ENCODE results near the gene ZNF548. TPM values are rescaled to one million over a fixed set of nuclear protein-coding genes. Genes with fewer than 3 reads are reported as not detected.

ZNF548 gene
- total and polyA plus RNA-seq, 8 donors = 2.6 to 48.5 (median 8.9) TPM

- intact Hi-C loops (cut with DNase I; ENCODE audit: low total_unique reads) = no loop called here
- no peak overlapping the region for H3K27ac ChIP-seq
- no peak for TF ChIP-seq CTCF (IDR thresholded peaks at IDR 0.05)
- TF ChIP-seq EP300 (IDR thresholded peaks at IDR 0.05) = no peak
- no peak for TF ChIP-seq POLR2A (IDR thresholded peaks at IDR 0.05)
- no peak for TF ChIP-seq POLR2AphosphoS5 (IDR thresholded peaks at IDR 0.05)
- H3K27me3 ChIP-seq = no peaks in the 10 kb centered on the region
- peaks cover 26 to 84% (median 75%) of the 10 kb centered on the region in 4 donors for H3K9me3 ChIP-seq
- no peak for DNase-seq
- H3K4me1 ChIP-seq = peaks cover 4 to 16% (median 10%) of the 10 kb centered on the region in 4 donors
- no peak overlapping the region for H3K4me3 ChIP-seq
- peaks cover 34 to 65% (median 49%) of the 10 kb centered on the region in 4 donors for H3K36me3 ChIP-seq
Measured at GRCh38 chr19:57359300-57359699, 30.4 kb upstream of the ZNF548 start.

GRCh38 chr19:57362419-57362818, 27.2 kb upstream of the ZNF548 start:
- intact Hi-C loops (cut with DNase I; ENCODE audit: low total_unique reads) = no loop called here
- WGBS, 5 donors = 65 to 79% (median 69%) methylated on average over 2 of the region's 2 CpGs

DNA sequence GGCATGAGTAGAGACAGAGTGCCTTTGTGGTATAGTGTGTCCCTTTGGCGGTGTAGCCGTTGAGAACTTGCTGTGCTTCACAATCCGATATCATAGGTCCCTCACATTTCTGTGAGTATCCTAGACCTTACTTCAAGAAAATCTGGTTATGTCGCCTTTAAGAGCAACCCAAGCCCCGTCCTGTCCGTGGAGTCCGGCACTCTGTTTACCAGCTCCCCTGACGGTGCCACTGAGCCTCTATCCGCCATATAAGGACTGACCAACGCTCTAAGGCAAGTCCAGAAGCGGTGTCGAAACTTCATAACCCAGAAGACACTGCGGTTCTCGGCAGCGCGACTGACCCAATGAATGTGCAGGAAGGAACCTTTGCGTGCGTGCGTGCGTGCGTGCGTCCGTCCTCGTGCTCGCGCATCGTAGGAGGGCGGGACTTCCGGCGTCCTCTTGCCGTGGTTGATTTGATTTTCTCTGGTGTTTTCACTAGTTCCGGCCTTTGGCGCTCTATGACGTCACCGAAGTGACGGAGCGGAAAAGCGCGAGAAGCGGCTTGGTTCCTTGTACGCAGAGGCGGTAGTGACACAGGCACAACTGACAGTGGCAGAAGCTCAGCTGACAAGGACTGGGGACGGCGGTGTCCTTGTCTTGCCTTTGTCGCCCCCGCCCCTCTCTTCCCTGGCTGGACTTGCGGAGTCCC, 26.5 kb upstream of the ZNF548 start, which contains the start of the genes TRAPPC2B and ZNF547:
Gene TRAPPC2B, plus strand, starts transcription at position 555 of the 691 bp plus-strand sequence. CDS start 1,283 bp downstream, outside the sequence.
Gene ZNF547, plus strand, starts transcription at position 555 of the 691 bp plus-strand sequence. CDS start 5,005 bp downstream, outside the sequence.
- Histone ChIP-seq H3K9me3 (peaks cover 10 to 70% (median 51%) of the 10 kb centered on the region in 4 donors), H3K4me3 (peak within 1 kb of the TSS; percentile 82 to 86 (median 83)), H3K27me3 (no peaks in the 10 kb centered on the region), H3K36me3 (peaks cover 0 to 37% (median 17%) of the 10 kb centered on the region in 4 donors), H3K27ac (peak within 1 kb of the TSS; percentile 92 to 98 (median 96)), H3K4me1 (peaks cover 4 to 20% (median 14%) of the 10 kb centered on the region in 4 donors)
- intact Hi-C loops (cut with DNase I; ENCODE audit: low total_unique reads) = no loop called here
- TF ChIP-seq POLR2AphosphoS5 (IDR thresholded peaks at IDR 0.05) = peak; percentile 85 to 97 (median 91)
- TF ChIP-seq CTCF (IDR thresholded peaks at IDR 0.05) = no peak
- peak; percentile 99 to 100 for DNase-seq
- WGBS, 5 donors = 1 to 2% (median 1%) methylated on average over 30 to 47 of the region's 47 CpGs

More at GRCh38 chr19:57362419-57362818, 27.2 kb upstream of the ZNF548 start:
- H3K9me3 ChIP-seq = peaks cover 17 to 72% (median 54%) of the 10 kb centered on the region in 4 donors
- peak overlapping the region in 4 of 5 donors; percentile 95 to 98 (median 96) for H3K27ac ChIP-seq
- DNase-seq = no peak
- H3K4me1 ChIP-seq = peaks cover 4 to 20% (median 14%) of the 10 kb centered on the region in 4 donors
- TF ChIP-seq POLR2AphosphoS5 (IDR thresholded peaks at IDR 0.05) (no peak), CTCF (IDR thresholded peaks at IDR 0.05) (no peak), EP300 (IDR thresholded peaks at IDR 0.05) (no peak), POLR2A (IDR thresholded peaks at IDR 0.05) (no peak)
- no peaks in the 10 kb centered on the region for H3K27me3 ChIP-seq
- H3K36me3 ChIP-seq = peaks cover 4 to 39% (median 20%) of the 10 kb centered on the region in 4 donors
- peak overlapping the region; percentile 82 to 86 (median 83) for H3K4me3 ChIP-seq

- whole genome bisulfite sequencing, 5 donors = 0 to 6% (median 1%) methylated on average over 3 to 16 of the region's 18 CpGs
- H3K27ac ChIP-seq = peak overlapping the region; percentile 92 to 98 (median 96)
- no peaks in the 10 kb centered on the region for H3K27me3 ChIP-seq
- intact Hi-C loops (cut with DNase I; ENCODE audit: low total_unique reads) = no loop called here
- peak in 1 of 2 donors; percentile 57 for DNase-seq
- H3K4me1 ChIP-seq = peaks cover 4 to 20% (median 14%) of the 10 kb centered on the region in 4 donors
- H3K4me3 ChIP-seq = peak overlapping the region; percentile 82 to 86 (median 83)
- peaks cover 8 to 67% (median 48%) of the 10 kb centered on the region in 4 donors for H3K9me3 ChIP-seq
- TF ChIP-seq CTCF (IDR thresholded peaks at IDR 0.05) (no peak), POLR2AphosphoS5 (IDR thresholded peaks at IDR 0.05) (no peak), POLR2A (IDR thresholded peaks at IDR 0.05) (no peak), EP300 (IDR thresholded peaks at IDR 0.05) (no peak)
- H3K36me3 ChIP-seq = peaks cover 0 to 36% (median 12%) of the 10 kb centered on the region in 4 donors
Measured at GRCh38 chr19:57363688-57364181, 25.9 kb upstream of the ZNF548 start.

Measured in stomach (tissue), 9 donors.